Stimulated activated naive CD8-positive, alpha-beta T cell treated with anti-CD3 and anti-CD28 coated beads, Interleukin-15, amount 100 ng/mL, for 72 hours (primary cell): ENCODE data around the gene CAPN11.
"Not testable (repeated sequence)": the region's sequence is repeated elsewhere in the genome, so short reads cannot be mapped to it uniquely, and the experiment has no call there.

Source experiments
- ATAC-seq: fragments of 150-1000 bp; cut with Tn5 transposase; 2 replicates; pipeline ENCODE4 v1.10.0; 2021; ENCODE audit warnings: mild to moderate bottlenecking, moderate library complexity
- DNase-seq, 2 donors: peaks; one replicate each; pipeline ENCODE4 v3.0.0; 2021 to 2022
- H3K27ac Mint-ChIP-seq, 2 donors: one replicate each; pipeline ENCODE4 v1.8.0; 2022; ENCODE audit warnings: mild to moderate bottlenecking in 2 of 2, mixed read lengths in 2 of 2, moderate library complexity in 2 of 2
- H3K27me3 Mint-ChIP-seq: one replicate; pipeline ENCODE4 v1.8.0; 2022; ENCODE audit warnings: mixed read lengths
- H3K4me1 Mint-ChIP-seq: one replicate; pipeline ENCODE4 v1.8.0; 2022; ENCODE audit warnings: mild to moderate bottlenecking, mixed read lengths
- H3K4me3 Mint-ChIP-seq, 2 donors: one replicate each; pipeline ENCODE4 v1.8.0; 2022; ENCODE audit warnings: mild to moderate bottlenecking in 2 of 2, mixed read lengths in 2 of 2, moderate library complexity in 1 of 2
- H3K9me3 Mint-ChIP-seq, 2 donors: one replicate each; pipeline ENCODE4 v1.8.0; 2022; ENCODE audit warnings: mixed read lengths in 2 of 2

The CAPN11 gene

GRCh38 chr6:44143731-44144130, 14.9 kb upstream of the CAPN11 start:
- no peak for ATAC-seq
- Mint-ChIP-seq H3K4me1 (no peaks in the 10 kb centered on the region), H3K27me3 (no peaks in the 10 kb centered on the region), H3K27ac (no peak overlapping the region), H3K9me3 (no peaks in the 10 kb centered on the region), H3K4me3 (no peak overlapping the region)
- no peak for DNase-seq

- not testable (repeated sequence) for H3K4me3 Mint-ChIP-seq, H3K9me3 Mint-ChIP-seq, H3K27me3 Mint-ChIP-seq, H3K27ac Mint-ChIP-seq, ATAC-seq, H3K4me1 Mint-ChIP-seq, DNase-seq
Observed at GRCh38 chr6:44144536-44144935, 14.1 kb upstream of the CAPN11 start.

- H3K4me1 Mint-ChIP-seq: peaks cover 4% of the 10 kb centered on the region
- peak overlapping the region in 1 of 2 donors; percentile 72 for H3K27ac Mint-ChIP-seq
- ATAC-seq: no peak
- no peak overlapping the region for H3K4me3 Mint-ChIP-seq
- no peaks in the 10 kb centered on the region for H3K9me3 Mint-ChIP-seq
- no peaks in the 10 kb centered on the region for H3K27me3 Mint-ChIP-seq
- no peak for DNase-seq
Observed at GRCh38 chr6:44145839-44146238, 12.8 kb upstream of the CAPN11 start.

GRCh38 chr6:44146685-44147084, 11.9 kb upstream of the CAPN11 start:
- no peaks in the 10 kb centered on the region for H3K27me3 Mint-ChIP-seq
- H3K4me3 Mint-ChIP-seq: no peak overlapping the region
- H3K9me3 Mint-ChIP-seq: no peaks in the 10 kb centered on the region
- peaks cover 12% of the 10 kb centered on the region for H3K4me1 Mint-ChIP-seq
- no peak for ATAC-seq
- no peak for DNase-seq
- H3K27ac Mint-ChIP-seq: no peak overlapping the region

GRCh38 chr6:44147256-44147655, 11.4 kb upstream of the CAPN11 start:
- Mint-ChIP-seq H3K4me3 (no peak overlapping the region), H3K27ac (no peak overlapping the region), H3K9me3 (no peaks in the 10 kb centered on the region), H3K4me1 (peaks cover 18% of the 10 kb centered on the region), H3K27me3 (no peaks in the 10 kb centered on the region)
- DNase-seq: no peak
- no peak for ATAC-seq

GRCh38 chr6:44148306-44148705, 10.3 kb upstream of the CAPN11 start:
- H3K27me3 Mint-ChIP-seq: no peaks in the 10 kb centered on the region
- no peak overlapping the region for H3K27ac Mint-ChIP-seq
- DNase-seq (no peak), ATAC-seq (no peak)
- no peaks in the 10 kb centered on the region for H3K9me3 Mint-ChIP-seq
- H3K4me1 Mint-ChIP-seq: peaks cover 21% of the 10 kb centered on the region
- no peak overlapping the region for H3K4me3 Mint-ChIP-seq

- no peak for ATAC-seq
- Mint-ChIP-seq H3K4me3 (no peak overlapping the region), H3K9me3 (no peaks in the 10 kb centered on the region), H3K27me3 (no peaks in the 10 kb centered on the region), H3K27ac (peak overlapping the region in 1 of 2 donors; percentile 13), H3K4me1 (peaks cover 21% of the 10 kb centered on the region)
- no peak for DNase-seq
Observed at GRCh38 chr6:44149369-44150012, 9.1 kb upstream of the CAPN11 start.

- Mint-ChIP-seq H3K4me3 (no peak overlapping the region), H3K4me1 (peaks cover 21% of the 10 kb centered on the region), H3K27me3 (no peaks in the 10 kb centered on the region), H3K27ac (no peak overlapping the region), H3K9me3 (no peaks in the 10 kb centered on the region)
- DNase-seq (no peak), ATAC-seq (no peak)
Observed at GRCh38 chr6:44150317-44150917, 8.2 kb upstream of the CAPN11 start.

GRCh38 chr6:44151348-44152108, 7.1 kb upstream of the CAPN11 start:
- peak; percentile 87 for ATAC-seq
- H3K27ac Mint-ChIP-seq: no peak overlapping the region
- H3K27me3 Mint-ChIP-seq: no peaks in the 10 kb centered on the region
- peaks cover 21% of the 10 kb centered on the region for H3K4me1 Mint-ChIP-seq
- no peak overlapping the region for H3K4me3 Mint-ChIP-seq
- H3K9me3 Mint-ChIP-seq: no peaks in the 10 kb centered on the region
- peak; percentile 82 to 83 for DNase-seq

GRCh38 chr6:44152109-44152461, 6.5 kb upstream of the CAPN11 start:
- Mint-ChIP-seq H3K27ac (no peak overlapping the region), H3K27me3 (no peaks in the 10 kb centered on the region), H3K4me1 (peaks cover 21% of the 10 kb centered on the region), H3K9me3 (no peaks in the 10 kb centered on the region), H3K4me3 (no peak overlapping the region)
- DNase-seq (no peak), ATAC-seq (no peak)

GRCh38 chr6:44152533-44152932, 6.1 kb upstream of the CAPN11 start:
- peak; percentile 6 for ATAC-seq
- no peak overlapping the region for H3K27ac Mint-ChIP-seq
- no peaks in the 10 kb centered on the region for H3K9me3 Mint-ChIP-seq
- peaks cover 21% of the 10 kb centered on the region for H3K4me1 Mint-ChIP-seq
- no peak overlapping the region for H3K4me3 Mint-ChIP-seq
- H3K27me3 Mint-ChIP-seq: no peaks in the 10 kb centered on the region
- DNase-seq: no peak

GRCh38 chr6:44154067-44154466, 4.6 kb upstream of the CAPN11 start:
- H3K9me3 Mint-ChIP-seq: no peaks in the 10 kb centered on the region
- H3K27ac Mint-ChIP-seq: no peak overlapping the region
- no peak overlapping the region for H3K4me3 Mint-ChIP-seq
- DNase-seq (no peak), ATAC-seq (no peak)
- H3K27me3 Mint-ChIP-seq: no peaks in the 10 kb centered on the region
- peaks cover 21% of the 10 kb centered on the region for H3K4me1 Mint-ChIP-seq

- no peak for ATAC-seq
- H3K27me3 Mint-ChIP-seq: no peaks in the 10 kb centered on the region
- H3K27ac Mint-ChIP-seq: no peak overlapping the region
- H3K4me1 Mint-ChIP-seq: peaks cover 19% of the 10 kb centered on the region
- no peak for DNase-seq
- H3K9me3 Mint-ChIP-seq: no peaks in the 10 kb centered on the region
- no peak overlapping the region for H3K4me3 Mint-ChIP-seq
Observed at GRCh38 chr6:44156494-44157151, 2.0 kb upstream of the CAPN11 start.

- Mint-ChIP-seq H3K9me3 (no peaks in the 10 kb centered on the region), H3K27ac (no peak overlapping the region), H3K4me1 (peaks cover 19% of the 10 kb centered on the region), H3K27me3 (no peaks in the 10 kb centered on the region), H3K4me3 (no peak overlapping the region)
- DNase-seq (no peak), ATAC-seq (no peak)
Observed at GRCh38 chr6:44157152-44157521, 1.5 kb upstream of the CAPN11 start.

- Mint-ChIP-seq H3K9me3 (no peaks in the 10 kb centered on the region), H3K27me3 (peaks cover 31% of the 10 kb centered on the region), H3K4me1 (peaks cover 33% of the 10 kb centered on the region), H3K4me3 (no peak overlapping the region), H3K27ac (no peak overlapping the region)
- DNase-seq (no peak), ATAC-seq (no peak)
Observed at GRCh38 chr6:44161997-44162338, 3.3 kb downstream of the CAPN11 start.
